Lower lobe of right lung (tissue), 2 donors: ENCODE measurements around the gene TNFAIP8L1. TPM values are rescaled to one million over a fixed set of nuclear protein-coding genes. Genes with fewer than 3 reads are reported as not detected.
"Not testable (repeated sequence)": the region's sequence is repeated elsewhere in the genome, so short reads cannot be mapped to it uniquely, and the experiment has no call there.

ENCODE experiments used
- ATAC-seq, 2 donors: fragments of 200-7000 bp; cut with Tn5 transposase; one replicate each; pipeline ENCODE4 v1.9.1; 2020 to 2022; ENCODE audit warnings: mild to moderate bottlenecking in 2 of 2, moderate library complexity in 2 of 2
- DNase-seq: peaks from one replicate; pipeline ENCODE4 v3.0.0-alpha.2; 2020
- H3K27ac ChIP-seq: fragments of 200-600 bp; one replicate; pipeline ENCODE4 v1.8.0; 2022
- H3K27me3 ChIP-seq: fragments of 200-600 bp; one replicate; pipeline ENCODE4 v1.8.0; 2022; ENCODE audit warnings: low read depth
- H3K36me3 ChIP-seq: fragments of 200-600 bp; one replicate; pipeline ENCODE4 v1.8.0; 2022; ENCODE audit warnings: mild to moderate bottlenecking
- H3K4me1 ChIP-seq: fragments of 200-600 bp; one replicate; pipeline ENCODE4 v1.8.0; 2022
- H3K4me3 ChIP-seq: fragments of 200-600 bp; one replicate; pipeline ENCODE4 v1.8.0; 2022; ENCODE audit warnings: mild to moderate bottlenecking
- H3K9me3 ChIP-seq: fragments of 200-600 bp; one replicate; pipeline ENCODE4 v1.8.0; 2022
- CTCF ChIP-seq: fragments of 200-600 bp; IDR thresholded peaks from one replicate; pipeline ENCODE4 v1.8.0; 2022; ENCODE audit warnings: antibody characterized with exemption, mild to moderate bottlenecking
- intact Hi-C: fragments of 100-400 bp; cut with DNase I; formaldehyde crosslinking; loops from one replicate; pipeline ENCODE4 v1.11.0; 2022
- total RNA-seq: library from RNA; stranded (reverse); fragmentation: NEBNext Ultra II Directional; extraction: Animal tissue kit (Norgen Biotek cat#: 25700); gene quantifications from one replicate; pipeline ENCODE4 v1.2.1, GENCODE V29; 2021
- donor health status: DM: no; HTN: yes; CAD: no; lungs with severe emphysema.

Gene TNFAIP8L1
- total RNA-seq, 1 donor from 2014 or later: 11.2 TPM

GRCh38 chr19:4593409-4593851 is 45.9 kb upstream of the TNFAIP8L1 start:
- H3K27me3 ChIP-seq: peaks cover 68% of the 10 kb centered on the region
- H3K36me3 ChIP-seq: no peaks in the 10 kb centered on the region
- ATAC-seq: no peak
- H3K4me1 ChIP-seq: no peaks in the 10 kb centered on the region
- DNase-seq: no peak
- no peaks in the 10 kb centered on the region for H3K9me3 ChIP-seq
- no peak overlapping the region for H3K4me3 ChIP-seq
- no peak overlapping the region for H3K27ac ChIP-seq
- intact Hi-C loops: no loop called here
- no peak for TF ChIP-seq CTCF

- no peaks in the 10 kb centered on the region for H3K36me3 ChIP-seq
- no peak overlapping the region for H3K27ac ChIP-seq
- no peaks in the 10 kb centered on the region for H3K4me1 ChIP-seq
- DNase-seq (no peak), ATAC-seq (no peak)
- H3K9me3 ChIP-seq: no peaks in the 10 kb centered on the region
- no peak for TF ChIP-seq CTCF
- intact Hi-C loops: no loop called here
- peaks cover 76% of the 10 kb centered on the region for H3K27me3 ChIP-seq
- H3K4me3 ChIP-seq: no peak overlapping the region
Observed at GRCh38 chr19:4594201-4594600, 45.1 kb upstream of the TNFAIP8L1 start.

- peaks cover 76% of the 10 kb centered on the region for H3K27me3 ChIP-seq
- ATAC-seq, H3K4me3 ChIP-seq, H3K27ac ChIP-seq, H3K4me1 ChIP-seq, intact Hi-C loops, DNase-seq, H3K9me3 ChIP-seq, H3K36me3 ChIP-seq: not testable (repeated sequence)
Observed at GRCh38 chr19:4595158-4595557, 44.2 kb upstream of the TNFAIP8L1 start.

GRCh38 chr19:4596033-4596904 is 43.0 kb upstream of the TNFAIP8L1 start:
- no peak for DNase-seq

GRCh38 chr19:4597278-4597974 is 41.9 kb upstream of the TNFAIP8L1 start:
- Histone ChIP-seq H3K4me1 (no peaks in the 10 kb centered on the region), H3K9me3 (no peaks in the 10 kb centered on the region), H3K27ac (no peak overlapping the region), H3K36me3 (no peaks in the 10 kb centered on the region), H3K4me3 (no peak overlapping the region), H3K27me3 (peaks cover 73% of the 10 kb centered on the region)
- TF ChIP-seq CTCF: no peak
- intact Hi-C loops: no loop called here
- peak; percentile 12 to 18 for ATAC-seq
- DNase-seq: no peak

More at GRCh38 chr19:4596033-4596904, 43.0 kb upstream of the TNFAIP8L1 start:
- no peaks in the 10 kb centered on the region for H3K9me3 ChIP-seq
- no peaks in the 10 kb centered on the region for H3K36me3 ChIP-seq
- TF ChIP-seq CTCF: no peak
- peaks cover 77% of the 10 kb centered on the region for H3K27me3 ChIP-seq
- ATAC-seq: no peak
- H3K4me3 ChIP-seq: no peak overlapping the region
- H3K4me1 ChIP-seq: no peaks in the 10 kb centered on the region
- no peak overlapping the region for H3K27ac ChIP-seq
- intact Hi-C loops: no loop called here
